HCT116 (cell line): ENCODE data around the gene VSNL1. TPM values are rescaled to one million over a fixed set of nuclear protein-coding genes. Genes with fewer than 3 reads are reported as not detected.

ENCODE experiments used
- ATAC-seq: fragments of 200-7000 bp; cut with Tn5 transposase; 2 replicates; pipeline ENCODE4 v1.9.1; 2020; ENCODE audit warnings: mild to moderate bottlenecking, moderate library complexity
- BruUV-seq: library from RNA; stranded (reverse); fragments of 400-500 nt; replicated peaks from 2 replicates; lab custom pipeline; 2021; lab: Mats Ljungman, UMichigan
- CTCF ChIA-PET: fragments of 300-600 bp; sonication (Branson Sonifier 250); formaldehyde crosslinking; loops from one replicate; lab custom pipeline; 2021; ENCODE audit warnings: antibody characterized with exemption; lab: Charles Lee
- POLR2A ChIA-PET: fragments of 300-600, 350-600 bp; sonication (Branson Sonifier 250); formaldehyde crosslinking; loops from one replicate; lab custom pipeline; 2021; ENCODE audit warnings: antibody characterized with exemption; lab: Charles Lee
- RAD21 ChIA-PET, 2 experiments: fragments of 300-600 bp; sonication (Branson Sonifier 250); formaldehyde crosslinking; loops; one replicate each; lab custom pipeline; 2023; ENCODE audit warnings: low total read pairs in 2 of 2; ENCODE audit not compliant: uncharacterized antibody in 2 of 2, unreplicated experiment in 2 of 2, low non-redundant PET in 1 of 2; lab: Charles Lee
- DNase-seq: peaks from one replicate; pipeline ENCODE4 v3.0.0-alpha.2; 2010; ENCODE audit warnings: low read depth, low spot score
- H2AFZ ChIP-seq: fragments of 200-600 bp; shearing (Covaris generic), sonication (generic); 2 replicates; pipeline ENCODE4 v1.6.1; 2017; ENCODE audit warnings: low read depth, mixed run types, mixed read lengths, antibody characterized with exemption, low read length; ENCODE audit not compliant: poor library complexity, severe bottlenecking
- H3K27ac ChIP-seq: 2 replicates; pipeline ENCODE4 v1.5.1; 2012; ENCODE audit warnings: low read depth, low read length
- H3K27me3 ChIP-seq: fragments of 200-600 bp; sonication (generic); 2 replicates; pipeline ENCODE4 v1.6.1; 2016; ENCODE audit warnings: mixed run types, low read length, mixed read lengths; ENCODE audit not compliant: insufficient read depth
- H3K36me3 ChIP-seq, 2 experiments: fragments of 200-500 bp in 1 of 2; fragments of 200-600 bp in 1 of 2; sonication (Bioruptor generic) in 1 of 2; sonication (generic) in 1 of 2; 2 replicates each; pipeline versions ENCODE4 v1.5.1 to v1.6.1; 2014 to 2016; ENCODE audit warnings: low read length in 2 of 2, inconsistent platforms in 1 of 2, mixed read lengths in 1 of 2, mixed run types in 1 of 2; ENCODE audit not compliant: insufficient read depth in 2 of 2, control insufficient read depth in 1 of 2
- H3K4me1 ChIP-seq, 2 experiments: fragments of 200-600 bp in 1 of 2; sonication (generic) in 1 of 2; 2 replicates each; pipeline versions ENCODE4 v1.5.1 to v1.6.1; 2012 to 2017; ENCODE audit warnings: low read length in 2 of 2, inconsistent platforms in 1 of 2, mild to moderate bottlenecking in 1 of 2, mixed read lengths in 1 of 2, mixed run types in 1 of 2, moderate library complexity in 1 of 2; ENCODE audit not compliant: insufficient read depth in 2 of 2, control insufficient read depth in 1 of 2
- H3K4me2 ChIP-seq: fragments of 200-600 bp; sonication (generic); 2 replicates; pipeline ENCODE4 v1.6.1; 2017; ENCODE audit warnings: mixed run types, low read length, mixed read lengths
- H3K4me3 ChIP-seq, 2 experiments: fragments of 200-600 bp in 1 of 2; sonication (generic) in 1 of 2; replicated peaks in 1 of 2; 2 replicates each; pipeline ENCODE4 v1.5.1; 2011 to 2016; ENCODE audit warnings: low read length in 2 of 2, control low read depth in 1 of 2, low read depth in 1 of 2, mild to moderate bottlenecking in 1 of 2, mixed read lengths in 1 of 2, mixed run types in 1 of 2
- H3K79me2 ChIP-seq: fragments of 200-600 bp; sonication (generic); 2 replicates; pipeline ENCODE4 v1.6.1; 2017; ENCODE audit warnings: mild to moderate bottlenecking, mixed run types, low read length, moderate library complexity, mixed read lengths; ENCODE audit not compliant: insufficient read depth
- H3K9ac ChIP-seq: fragments of 200-600 bp; sonication (generic); 2 replicates; pipeline ENCODE4 v1.6.1; 2016; ENCODE audit warnings: low read length, mixed read lengths
- H3K9me2 ChIP-seq: fragments of 200-600 bp; sonication (generic), shearing (Covaris generic); 2 replicates; pipeline ENCODE4 v1.6.1; 2017; ENCODE audit warnings: mixed run types, mild to moderate bottlenecking, moderate library complexity; ENCODE audit not compliant: insufficient read depth
- H3K9me3 ChIP-seq, 2 experiments: fragments of 200-500 bp in 1 of 2; fragments of 200-600 bp in 1 of 2; sonication (Bioruptor generic) in 1 of 2; sonication (generic) in 1 of 2; 2 replicates each; pipeline ENCODE4 v1.6.1; 2014 to 2017; ENCODE audit warnings: low read length in 2 of 2, mixed read lengths in 2 of 2, inconsistent platforms in 1 of 2, low read depth in 1 of 2, mild to moderate bottlenecking in 1 of 2, mixed run types in 1 of 2, moderate library complexity in 1 of 2; ENCODE audit not compliant: control insufficient read depth in 1 of 2, insufficient read depth in 1 of 2
- H4K20me1 ChIP-seq: fragments of 200-600 bp; sonication (generic), shearing (Covaris generic); 2 replicates; pipeline ENCODE4 v1.6.1; 2017; ENCODE audit warnings: mixed run types, mild to moderate bottlenecking, moderate library complexity; ENCODE audit not compliant: insufficient read depth
- CEBPB ChIP-seq: IDR thresholded peaks from 2 replicates; pipeline ENCODE4 v1.6.1; 2012; ENCODE audit warnings: low read depth
- CTCF ChIP-seq, 3 experiments: fragments of 200-600 bp in 1 of 3; sonication (generic) in 1 of 3; IDR thresholded peaks in 2 of 3; conservative IDR thresholded peaks in 1 of 3; 2 replicates each; pipeline ENCODE4 v1.5.1; 2012 to 2017; ENCODE audit warnings: low read depth in 2 of 3, low read length in 2 of 3, antibody characterized with exemption in 1 of 3, borderline replicate concordance in 1 of 3, control low read depth in 1 of 3, mild to moderate bottlenecking in 1 of 3, mixed read lengths in 1 of 3, mixed run types in 1 of 3, moderate library complexity in 1 of 3; ENCODE audit not compliant: insufficient read depth in 1 of 3
- FOSL1 ChIP-seq: IDR thresholded peaks from 2 replicates; pipeline ENCODE4 v1.6.1; 2012; ENCODE audit warnings: low read depth
- JUND ChIP-seq: IDR thresholded peaks from 2 replicates; pipeline ENCODE4 v1.6.1; 2012
- SRF ChIP-seq: IDR thresholded peaks from 2 replicates; pipeline ENCODE4 v1.6.1; 2012; ENCODE audit warnings: low read depth
- ZBTB33 ChIP-seq: IDR thresholded peaks from 2 replicates; pipeline ENCODE4 v1.6.1; 2011; ENCODE audit warnings: mild to moderate bottlenecking, low read length, moderate library complexity; ENCODE audit not compliant: insufficient replicate concordance; ENCODE audit errors: extremely low read depth
- intact Hi-C: fragments of 100-400 bp; cut with micrococcal nuclease; formaldehyde crosslinking; loops from 2 replicates; pipeline ENCODE4 v1.10.0; 2022
- total RNA-seq: library from RNA; stranded (reverse); gene quantifications from one replicate; pipeline ENCODE4 v1.2.1, GENCODE V29; 2021; ENCODE audit not compliant: unreplicated experiment

VSNL1 gene
- total RNA-seq, 1 experiment from 2014 or later, result 4.6 TPM

GRCh38 chr2:17672583-17673317 lies 132.3 kb downstream of the VSNL1 start:
- H3K36me3 ChIP-seq, result peaks cover 4 to 22% of the 10 kb centered on the region in 2 experiments; a peak in 2 of 4 replicates
- H3K9me2 ChIP-seq, result no peaks in the 10 kb centered on the region
- no peak overlapping the region for H3K27ac ChIP-seq
- ChIA-PET POLR2A (no interaction called here), RAD21 (no interaction called here), CTCF (interaction anchor here (1.2 to 4.0 kb wide), 5 partner anchors 10 to 898 kb away, joined by 4 to 41 read pairs (median 14); no protein-coding TSS in a partner anchor)
- no peaks in the 10 kb centered on the region for H3K79me2 ChIP-seq
- no peaks in the 10 kb centered on the region for H3K9me3 ChIP-seq
- 0 out of 4 replicates have a peak, but pooled peaks cover 0 to 3% of the 10 kb centered on the region in 2 experiments for H3K4me1 ChIP-seq
- H4K20me1 ChIP-seq, result no peaks in the 10 kb centered on the region
- H3K9ac ChIP-seq, result no peak overlapping the region
- no peak for DNase-seq
- H3K4me2 ChIP-seq, result no peak overlapping the region
- TF ChIP-seq CEBPB (0 out of 2 replicates have a peak, but pooled peaks have one; percentile 20), FOSL1 (peak; percentile 47; the same call in 1 of the 2 replicates), ZBTB33 (no peak), JUND (peak; percentile 44), CTCF (IDR thresholded peaks at IDR 0.05 in 2 of 3, conservative IDR thresholded peaks at IDR 0.05 in 1 of 3; ENCODE audit: borderline replicate concordance in 1 of 3, insufficient read depth in 1 of 3, low read depth in 2 of 3, low read length in 2 of 3) (peak in 1 of 3 experiments; percentile 12; a peak in 1 of 6 replicates), SRF (no peak)
- H3K4me3 ChIP-seq, result no peak overlapping the region
- no peaks in the 10 kb centered on the region for H3K27me3 ChIP-seq
- ATAC-seq, result peak; percentile 59; the same call in 1 of the 2 replicates
- intact Hi-C loops, result loop anchor here (10.0 kb wide), 1 partner anchor 498 kb away; no protein-coding TSS in a partner anchor
- no peak overlapping the region for H2AFZ ChIP-seq
- no TSS peak for BruUV-seq
